ENCODE results near the gene NR3C1. TPM values are rescaled to one million over a fixed set of nuclear protein-coding genes. Genes with fewer than 3 reads are reported as not detected.

NR3C1 gene
- 0.17 and 0.37 TPM in 2 replicates for total RNA-seq (ENCODE audit: low replicate concordance)

DNA sequence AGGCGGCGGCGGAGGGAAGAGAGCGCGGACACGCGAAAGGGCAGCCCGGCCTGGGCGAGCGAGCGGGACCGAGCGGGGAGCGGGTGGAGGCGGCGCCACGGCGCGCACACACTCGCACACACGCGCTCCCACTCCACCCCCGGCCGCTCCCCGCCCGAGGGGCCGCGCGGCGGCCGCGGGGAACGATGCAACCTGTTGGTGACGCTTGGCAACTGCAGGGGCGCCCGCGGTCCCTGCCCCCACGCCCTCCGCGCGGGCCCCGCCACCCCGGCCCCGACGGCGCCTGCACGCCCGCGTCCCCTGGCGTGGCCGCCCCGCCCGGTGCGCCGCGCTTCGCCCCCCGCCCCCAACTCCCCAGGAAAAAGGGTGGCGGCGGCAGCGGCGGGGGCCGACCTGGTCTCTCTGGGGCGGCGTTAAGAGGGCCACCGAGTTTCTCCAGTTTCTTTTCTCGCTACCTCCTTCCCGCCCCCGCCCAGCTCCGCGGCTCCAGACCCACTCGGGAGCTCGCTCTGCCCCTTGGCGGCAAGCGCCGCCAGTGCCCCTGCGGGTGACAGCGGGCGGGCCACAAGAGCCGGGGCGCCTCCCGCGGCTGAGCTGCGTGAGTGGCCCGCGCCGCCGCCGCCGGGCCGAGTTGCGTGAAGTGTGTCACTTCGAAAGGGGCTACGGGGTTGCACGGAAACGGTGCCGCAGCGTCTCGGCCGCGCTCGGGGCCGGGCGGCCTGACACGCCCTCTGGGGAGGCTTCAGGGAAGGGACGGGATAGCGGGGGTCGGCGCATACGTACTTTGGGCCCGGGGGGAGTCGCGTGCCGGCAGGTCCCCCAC lies at the start of gene NR3C1:
TSS of gene NR3C1 (minus strand) at position 94 of the 823 bp plus-strand sequence. CDS start 2,847 bp downstream, outside the sequence.
- peaks cover 22% of the 10 kb centered on the region for H3K4me1 ChIP-seq
- no peaks in the 10 kb centered on the region for H3K36me3 ChIP-seq
- H3K27ac Mint-ChIP-seq = no peak within 1 kb of the TSS
- TF ChIP-seq EZH2phosphoT487 (IDR thresholded peaks at IDR 0.05) = no peak
- TF ChIP-seq, protein P1, sequence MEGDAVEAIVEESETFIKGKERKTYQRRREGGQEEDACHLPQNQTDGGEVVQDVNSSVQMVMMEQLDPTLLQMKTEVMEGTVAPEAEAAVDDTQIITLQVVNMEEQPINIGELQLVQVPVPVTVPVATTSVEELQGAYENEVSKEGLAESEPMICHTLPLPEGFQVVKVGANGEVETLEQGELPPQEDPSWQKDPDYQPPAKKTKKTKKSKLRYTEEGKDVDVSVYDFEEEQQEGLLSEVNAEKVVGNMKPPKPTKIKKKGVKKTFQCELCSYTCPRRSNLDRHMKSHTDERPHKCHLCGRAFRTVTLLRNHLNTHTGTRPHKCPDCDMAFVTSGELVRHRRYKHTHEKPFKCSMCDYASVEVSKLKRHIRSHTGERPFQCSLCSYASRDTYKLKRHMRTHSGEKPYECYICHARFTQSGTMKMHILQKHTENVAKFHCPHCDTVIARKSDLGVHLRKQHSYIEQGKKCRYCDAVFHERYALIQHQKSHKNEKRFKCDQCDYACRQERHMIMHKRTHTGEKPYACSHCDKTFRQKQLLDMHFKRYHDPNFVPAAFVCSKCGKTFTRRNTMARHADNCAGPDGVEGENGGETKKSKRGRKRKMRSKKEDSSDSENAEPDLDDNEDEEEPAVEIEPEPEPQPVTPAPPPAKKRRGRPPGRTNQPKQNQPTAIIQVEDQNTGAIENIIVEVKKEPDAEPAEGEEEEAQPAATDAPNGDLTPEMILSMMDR (IDR thresholded peaks at IDR 0.05) = peak; percentile 43
- no peak for TF ChIP-seq EZH2 (IDR thresholded peaks at IDR 0.05)
- peaks cover 6% of the 10 kb centered on the region for H3K36me3 Mint-ChIP-seq
- peaks cover 19% of the 10 kb centered on the region for H3K4me1 Mint-ChIP-seq
- H3K27ac ChIP-seq = no peak within 1 kb of the TSS
- peaks cover 87% of the 10 kb centered on the region for H3K27me3 ChIP-seq
- H3F3A ChIP-seq (ENCODE audit: low read depth) = peaks cover 31% of the 10 kb centered on the region
- H2AFZ ChIP-seq (replicated peaks) = peak within 1 kb of the TSS; percentile 92
- H3K9me3 Mint-ChIP-seq = peaks cover 4% of the 10 kb centered on the region
- no peaks in the 10 kb centered on the region for H3K9me3 ChIP-seq (ENCODE audit: low read depth)
- peak within 1 kb of the TSS; percentile 85 for H3K4me2 ChIP-seq
- H3K9ac ChIP-seq = no peak within 1 kb of the TSS
- H3K79me2 ChIP-seq (ENCODE audit: low read depth) = no peaks in the 10 kb centered on the region
- peaks cover 25% of the 10 kb centered on the region for H3K27me3 Mint-ChIP-seq (ENCODE audit: insufficient read depth, low read depth)
- peaks cover 8% of the 10 kb centered on the region for H4K20me1 ChIP-seq (ENCODE audit: low read depth)
- DNase-seq (ENCODE audit: low spot score) = peak; percentile 71
- H3K4me3 ChIP-seq = peak within 1 kb of the TSS; percentile 65
- H3K4me3 Mint-ChIP-seq = peak within 1 kb of the TSS; percentile 97

DNA sequence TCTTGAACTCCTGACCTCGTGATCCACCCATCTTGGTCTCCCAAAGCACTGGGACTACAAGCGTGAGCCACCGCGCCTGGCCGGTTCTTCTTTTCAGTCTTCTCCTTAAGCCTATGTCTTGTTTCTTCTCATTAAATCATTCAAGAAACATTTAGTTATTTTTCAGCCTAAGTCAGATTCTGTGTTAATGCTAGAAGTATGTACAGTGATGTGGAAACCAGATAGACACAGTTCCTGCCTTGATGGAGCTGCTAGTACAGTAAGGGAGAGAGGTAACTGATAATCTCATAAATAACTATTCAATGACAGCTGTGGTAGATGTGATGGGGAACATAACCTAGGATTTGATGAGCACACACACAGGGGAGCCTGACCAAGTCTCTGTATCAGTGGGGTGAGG lies 46.3 kb upstream of the NR3C1 start:
- Histone ChIP-seq H2AFZ (replicated peaks) (no peak overlapping the region), H3F3A (ENCODE audit: low read depth) (peaks cover 21% of the 10 kb centered on the region), H3K79me2 (ENCODE audit: low read depth) (no peaks in the 10 kb centered on the region), H3K9ac (no peak overlapping the region), H3K9me3 (ENCODE audit: low read depth) (no peaks in the 10 kb centered on the region), H3K4me3 (no peak overlapping the region), H3K27me3 (peaks cover 3% of the 10 kb centered on the region), H3K4me2 (no peak overlapping the region), H3K4me1 (peaks cover 21% of the 10 kb centered on the region), H3K36me3 (no peaks in the 10 kb centered on the region), H4K20me1 (ENCODE audit: low read depth) (peaks cover 11% of the 10 kb centered on the region), H3K27ac (no peak overlapping the region)
- Mint-ChIP-seq H3K27me3 (ENCODE audit: insufficient read depth, low read depth) (peaks cover 3% of the 10 kb centered on the region), H3K4me3 (no peak overlapping the region), H3K9me3 (no peaks in the 10 kb centered on the region), H3K27ac (no peak overlapping the region), H3K36me3 (no peaks in the 10 kb centered on the region), H3K4me1 (peaks cover 18% of the 10 kb centered on the region)
- no peak for DNase-seq (ENCODE audit: low spot score)
- TF ChIP-seq EZH2 (IDR thresholded peaks at IDR 0.05) (no peak), EZH2phosphoT487 (IDR thresholded peaks at IDR 0.05) (no peak)
- TF ChIP-seq, protein P1 (IDR thresholded peaks at IDR 0.05) = no peak

DNA sequence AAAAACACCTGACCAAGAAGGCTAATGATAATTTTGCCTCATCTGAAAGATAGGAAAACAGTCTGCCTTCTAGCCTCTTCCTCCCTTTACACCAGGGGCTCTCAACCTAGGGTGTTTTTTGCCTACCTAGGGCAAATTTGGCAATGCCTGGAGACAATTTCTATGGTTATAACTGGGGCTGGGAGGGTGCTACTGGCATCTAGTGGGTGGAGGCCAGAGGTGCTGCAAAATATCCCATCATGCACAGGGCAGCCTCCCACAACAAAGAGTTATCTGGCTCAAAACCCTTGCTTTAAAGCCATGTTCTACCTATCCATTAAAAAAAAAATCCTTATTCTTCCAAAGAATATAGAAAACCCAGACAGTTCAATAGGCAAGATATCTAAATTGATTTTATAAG lies 45.0 kb upstream of the NR3C1 start:
- Mint-ChIP-seq H3K36me3 (no peaks in the 10 kb centered on the region), H3K27me3 (ENCODE audit: insufficient read depth, low read depth) (no peaks in the 10 kb centered on the region), H3K27ac (no peak overlapping the region), H3K9me3 (no peaks in the 10 kb centered on the region), H3K4me3 (no peak overlapping the region), H3K4me1 (peaks cover 18% of the 10 kb centered on the region)
- Histone ChIP-seq H3K9ac (no peak overlapping the region), H3K9me3 (ENCODE audit: low read depth) (no peaks in the 10 kb centered on the region), H3K27ac (no peak overlapping the region), H3K79me2 (ENCODE audit: low read depth) (no peaks in the 10 kb centered on the region), H3F3A (ENCODE audit: low read depth) (peaks cover 27% of the 10 kb centered on the region), H3K4me1 (peaks cover 21% of the 10 kb centered on the region), H3K36me3 (no peaks in the 10 kb centered on the region), H2AFZ (replicated peaks) (no peak overlapping the region), H4K20me1 (ENCODE audit: low read depth) (peaks cover 11% of the 10 kb centered on the region), H3K4me3 (no peak overlapping the region), H3K4me2 (no peak overlapping the region), H3K27me3 (peaks cover 3% of the 10 kb centered on the region)
- no peak for TF ChIP-seq EZH2 (IDR thresholded peaks at IDR 0.05)
- TF ChIP-seq, protein P1 (IDR thresholded peaks at IDR 0.05) = no peak
- no peak for TF ChIP-seq EZH2phosphoT487 (IDR thresholded peaks at IDR 0.05)
- DNase-seq (ENCODE audit: low spot score) = no peak

All from neural progenitor cell (in vitro differentiated cells).